Sigmoid colon (tissue), 7 donors: ENCODE measurements around the gene PLA2G2E. TPM values are rescaled to one million over a fixed set of nuclear protein-coding genes. Genes with fewer than 3 reads are reported as not detected.

Experiments used
- DNase-seq: peaks from one replicate; pipeline ENCODE4 v3.0.0-alpha.2; 2019
- H3K27ac ChIP-seq, 4 donors: fragments of 200-600 bp; sonication (generic); one replicate each; pipeline ENCODE4 v1.5.1; 2016 to 2019; ENCODE audit warnings: mild to moderate bottlenecking in 1 of 4
- H3K27me3 ChIP-seq, 3 donors: fragments of 200-600 bp; sonication (generic); one replicate each; pipeline ENCODE4 v1.5.1; 2019; ENCODE audit warnings: mild to moderate bottlenecking in 1 of 3
- H3K36me3 ChIP-seq, 4 donors: fragments of 200-600 bp; sonication (generic); one replicate each; pipeline ENCODE4 v1.5.1; 2016 to 2019
- H3K4me1 ChIP-seq, 4 donors: fragments of 200-600 bp; sonication (generic); one replicate each; pipeline ENCODE4 v1.5.1; 2017 to 2019
- H3K4me3 ChIP-seq, 4 donors: fragments of 200-600 bp; sonication (generic); one replicate each; pipeline ENCODE4 v1.5.1; 2017 to 2019; ENCODE audit warnings: mild to moderate bottlenecking in 2 of 4, moderate library complexity in 1 of 4
- H3K9me3 ChIP-seq, 4 donors: fragments of 200-600 bp in 3 of 4; sonication (generic) in 3 of 4; one replicate each; pipeline versions ENCODE4 v1.5.1 to v1.6.1; 2013 to 2019
- EP300 ChIP-seq, 4 donors: sonication (generic); formaldehyde crosslinking; IDR thresholded peaks; one replicate each; pipeline ENCODE4 v1.6.1; 2017; ENCODE audit warnings: antibody characterized with exemption in 4 of 4
- POLR2A ChIP-seq, 2 donors: fragments of 450-650 bp; IDR thresholded peaks; one replicate each; pipeline ENCODE4 v1.6.1; 2016; ENCODE audit warnings: antibody characterized with exemption in 2 of 2, mild to moderate bottlenecking in 2 of 2, moderate library complexity in 2 of 2
- POLR2AphosphoS5 ChIP-seq, 4 donors: sonication (generic); formaldehyde crosslinking; IDR thresholded peaks; one replicate each; pipeline ENCODE4 v1.6.1; 2017; ENCODE audit warnings: antibody characterized with exemption in 4 of 4
- WGBS, 2 donors: extraction: QIAGEN DNeasy Blood & Tissue Kit; methylation state at CpG; one replicate each; pipeline ENCODE4 v1.1.7; 2013; 5-methylcytosine and 5-hydroxymethylcytosine counted together
- intact Hi-C: fragments of 100-400 bp; cut with DNase I; formaldehyde crosslinking; loops from one replicate; pipeline ENCODE4 v1.15.1; 2023
- polyA plus RNA-seq, 3 donors: library from polyadenylated mRNA; stranded (reverse); fragments of 200-250 nt; gene quantifications; one replicate each; pipeline ENCODE4 v1.2.3, GENCODE V29; 2013
- total RNA-seq, 4 donors: library from RNA; depleted of rRNA; stranded (reverse); fragments of >200 nt; gene quantifications; one replicate each; pipeline ENCODE4 v1.1.0, GENCODE V29; 2016
- TF ChIP-seq, protein P1 (sequence below), 4 experiments: fragments of 450-650 bp in 3 of 4; fragments of 200-600 bp in 1 of 4; IDR thresholded peaks; one replicate each; pipeline ENCODE4 v1.5.1; 2016 to 2019; ENCODE audit warnings: antibody characterized with exemption in 4 of 4, mild to moderate bottlenecking in 3 of 4, moderate library complexity in 2 of 4
- donor health status: healthy with polysubstance abuse.
- donor health status: Bipolar disorder and iron deficiency.
- donor health status: healthy.

PLA2G2E gene
- total and polyA plus RNA-seq, 7 donors: not detected

DNA sequence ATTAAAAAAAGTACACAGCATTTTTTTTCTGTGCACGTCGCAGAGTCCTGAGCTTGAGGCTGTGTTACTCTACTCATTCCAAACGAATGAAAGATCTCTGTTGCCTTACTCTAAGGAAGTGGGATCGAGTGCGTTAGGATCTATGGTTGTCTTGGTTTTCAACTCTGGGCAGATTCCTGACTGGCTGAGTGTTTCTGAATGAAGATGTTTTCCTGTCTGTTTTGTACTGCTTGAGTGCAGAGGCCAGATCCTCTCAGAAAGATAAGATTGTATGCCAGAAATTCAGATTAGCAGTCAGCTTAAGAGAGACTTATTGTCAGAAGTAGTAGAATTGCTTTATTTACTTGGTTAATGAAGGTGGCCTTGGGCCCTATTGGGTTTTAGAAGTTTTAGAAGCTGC is 14.0 kb downstream of the PLA2G2E start:
- H3K36me3 ChIP-seq: peaks cover 4 to 97% (median 62%) of the 10 kb centered on the region in 4 donors

DNA sequence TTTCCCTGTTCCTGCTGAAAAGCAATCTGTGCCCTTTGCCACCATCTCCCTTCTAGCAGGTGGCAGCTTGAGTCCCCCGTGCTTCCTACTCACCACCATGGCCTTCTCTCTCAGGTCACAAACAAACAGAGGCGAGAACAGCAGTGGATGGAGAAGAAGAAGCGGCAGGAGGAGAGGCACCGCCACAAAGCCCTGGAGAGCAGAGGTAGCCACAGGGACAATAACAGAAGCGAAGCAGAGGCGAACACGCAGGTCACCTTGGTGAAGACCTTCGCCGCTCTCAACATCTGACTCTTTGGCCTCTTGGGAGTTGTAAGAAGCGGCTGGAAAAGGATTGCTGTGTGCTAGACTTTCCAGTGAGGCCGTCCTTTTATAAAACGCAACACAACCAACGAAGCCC is 16.0 kb downstream of the PLA2G2E start:
- WGBS, 2 donors: 96% methylated on average over 13 of the region's 13 CpGs
- no peaks in the 10 kb centered on the region for H3K9me3 ChIP-seq
- no peak overlapping the region for H3K27ac ChIP-seq
- peaks cover 4 to 99% (median 61%) of the 10 kb centered on the region in 4 donors for H3K36me3 ChIP-seq
- TF ChIP-seq, protein P1, sequence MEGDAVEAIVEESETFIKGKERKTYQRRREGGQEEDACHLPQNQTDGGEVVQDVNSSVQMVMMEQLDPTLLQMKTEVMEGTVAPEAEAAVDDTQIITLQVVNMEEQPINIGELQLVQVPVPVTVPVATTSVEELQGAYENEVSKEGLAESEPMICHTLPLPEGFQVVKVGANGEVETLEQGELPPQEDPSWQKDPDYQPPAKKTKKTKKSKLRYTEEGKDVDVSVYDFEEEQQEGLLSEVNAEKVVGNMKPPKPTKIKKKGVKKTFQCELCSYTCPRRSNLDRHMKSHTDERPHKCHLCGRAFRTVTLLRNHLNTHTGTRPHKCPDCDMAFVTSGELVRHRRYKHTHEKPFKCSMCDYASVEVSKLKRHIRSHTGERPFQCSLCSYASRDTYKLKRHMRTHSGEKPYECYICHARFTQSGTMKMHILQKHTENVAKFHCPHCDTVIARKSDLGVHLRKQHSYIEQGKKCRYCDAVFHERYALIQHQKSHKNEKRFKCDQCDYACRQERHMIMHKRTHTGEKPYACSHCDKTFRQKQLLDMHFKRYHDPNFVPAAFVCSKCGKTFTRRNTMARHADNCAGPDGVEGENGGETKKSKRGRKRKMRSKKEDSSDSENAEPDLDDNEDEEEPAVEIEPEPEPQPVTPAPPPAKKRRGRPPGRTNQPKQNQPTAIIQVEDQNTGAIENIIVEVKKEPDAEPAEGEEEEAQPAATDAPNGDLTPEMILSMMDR (IDR thresholded peaks at IDR 0.05): no peak
- no peak for TF ChIP-seq POLR2AphosphoS5 (IDR thresholded peaks at IDR 0.05)
- TF ChIP-seq EP300 (IDR thresholded peaks at IDR 0.05): no peak
- no peak for TF ChIP-seq POLR2A (IDR thresholded peaks at IDR 0.05)
- H3K27me3 ChIP-seq: no peaks in the 10 kb centered on the region
- no peak overlapping the region for H3K4me3 ChIP-seq
- H3K4me1 ChIP-seq: no peaks in the 10 kb centered on the region
- intact Hi-C loops: no loop called here
- DNase-seq: no peak

More for the DNA sequence above, 14.0 kb downstream of the PLA2G2E start:
- intact Hi-C loops: no loop called here
- no peaks in the 10 kb centered on the region for H3K4me1 ChIP-seq
- no peaks in the 10 kb centered on the region for H3K27me3 ChIP-seq
- H3K27ac ChIP-seq: no peak overlapping the region
- no peak overlapping the region for H3K4me3 ChIP-seq
- DNase-seq: no peak
- no peaks in the 10 kb centered on the region for H3K9me3 ChIP-seq
- TF ChIP-seq POLR2AphosphoS5 (IDR thresholded peaks at IDR 0.05) (no peak), POLR2A (IDR thresholded peaks at IDR 0.05) (no peak), EP300 (IDR thresholded peaks at IDR 0.05) (no peak)
- 95 to 96% methylated on average over 5 of the region's 5 CpGs for WGBS, 2 donors

DNA sequence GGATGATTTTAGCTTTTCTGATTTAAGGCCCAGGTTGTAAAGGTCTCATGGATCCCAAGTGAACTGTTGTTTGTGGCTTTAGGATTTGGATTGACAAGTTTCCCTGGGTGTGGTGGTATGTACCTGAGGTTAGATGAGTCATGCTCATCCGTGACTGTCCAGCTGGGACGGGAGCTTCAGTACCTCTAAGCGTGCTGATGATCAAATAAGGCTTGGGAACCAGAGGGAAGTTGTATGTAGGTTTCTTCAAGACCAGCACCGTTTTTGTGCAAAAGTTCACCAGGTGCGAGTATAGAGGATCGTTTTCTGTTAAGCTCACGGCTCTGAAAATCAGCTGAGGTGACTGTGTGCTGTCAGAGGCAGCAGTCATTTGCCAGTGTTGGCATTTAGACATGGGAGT is 19.8 kb downstream of the PLA2G2E start:
- H3K27me3 ChIP-seq: no peaks in the 10 kb centered on the region
- no peak overlapping the region for H3K27ac ChIP-seq
- 83 to 92% methylated on average over 7 of the region's 7 CpGs for WGBS, 2 donors
- H3K9me3 ChIP-seq: no peaks in the 10 kb centered on the region
- TF ChIP-seq POLR2A (IDR thresholded peaks at IDR 0.05) (no peak), POLR2AphosphoS5 (IDR thresholded peaks at IDR 0.05) (no peak), EP300 (IDR thresholded peaks at IDR 0.05) (no peak)
- TF ChIP-seq, protein P1 (IDR thresholded peaks at IDR 0.05): no peak
- no peaks in the 10 kb centered on the region for H3K4me1 ChIP-seq
- no peak overlapping the region for H3K4me3 ChIP-seq
- peaks cover 0 to 94% (median 50%) of the 10 kb centered on the region in 4 donors for H3K36me3 ChIP-seq
- intact Hi-C loops: no loop called here
- DNase-seq: no peak

DNA sequence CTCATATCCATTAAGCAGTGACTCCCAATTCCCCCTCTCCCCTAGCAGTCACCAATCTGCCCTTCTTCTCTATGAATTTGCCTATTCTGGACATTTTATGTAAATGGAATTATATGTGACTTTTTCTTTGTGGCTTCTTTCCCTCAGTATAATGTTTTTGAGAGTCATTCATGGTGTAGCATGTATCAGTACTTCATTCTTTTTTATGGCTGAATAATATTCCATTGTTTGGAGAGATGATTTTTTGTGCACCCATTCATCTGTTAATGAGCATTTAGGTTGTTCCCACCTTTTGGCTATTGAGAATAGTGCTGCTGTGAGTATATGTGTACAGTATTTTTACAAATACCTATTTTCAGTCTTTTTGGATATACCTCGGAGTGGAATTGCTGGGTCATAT is 21.8 kb downstream of the PLA2G2E start:
- Histone ChIP-seq H3K4me1 (no peaks in the 10 kb centered on the region), H3K4me3 (no peak overlapping the region), H3K36me3 (peaks cover 0 to 91% (median 48%) of the 10 kb centered on the region in 4 donors), H3K27me3 (no peaks in the 10 kb centered on the region), H3K9me3 (no peaks in the 10 kb centered on the region), H3K27ac (no peak overlapping the region)
- no peak for DNase-seq
- TF ChIP-seq, protein P1 (IDR thresholded peaks at IDR 0.05): no peak
- TF ChIP-seq POLR2A (IDR thresholded peaks at IDR 0.05) (no peak), EP300 (IDR thresholded peaks at IDR 0.05) (no peak), POLR2AphosphoS5 (IDR thresholded peaks at IDR 0.05) (no peak)
- 97 to 98% methylated on average over 1 of the region's 1 CpG for WGBS, 2 donors
- intact Hi-C loops: no loop called here

DNA sequence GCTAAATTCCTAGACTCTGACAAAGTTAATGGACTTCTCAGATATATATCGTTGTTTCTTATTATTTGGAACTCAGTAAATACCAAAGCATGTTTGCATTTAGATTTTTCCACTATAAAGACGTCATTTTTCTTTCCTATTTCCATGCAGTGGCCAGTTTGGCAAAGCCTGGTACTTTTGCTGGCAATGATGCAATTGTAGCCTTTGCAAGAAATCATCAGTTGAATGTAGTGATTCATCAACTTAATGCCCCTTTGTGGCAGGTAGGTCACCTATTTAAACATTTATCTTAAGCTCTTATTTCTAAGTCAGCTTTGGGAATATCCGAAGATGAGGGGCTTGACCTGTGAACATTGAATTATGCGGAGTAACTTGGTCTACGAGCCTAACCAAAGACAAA is 29.2 kb downstream of the PLA2G2E start:
- WGBS, 2 donors: 89 to 93% methylated on average over 5 of the region's 5 CpGs
- Histone ChIP-seq H3K4me1 (peaks cover 0 to 8% (median 2%) of the 10 kb centered on the region in 4 donors), H3K9me3 (no peaks in the 10 kb centered on the region), H3K4me3 (no peak overlapping the region), H3K27me3 (no peaks in the 10 kb centered on the region), H3K27ac (no peak overlapping the region), H3K36me3 (peaks cover 0 to 83% (median 27%) of the 10 kb centered on the region in 4 donors)
- intact Hi-C loops: no loop called here
- TF ChIP-seq, protein P1 (IDR thresholded peaks at IDR 0.05): no peak
- TF ChIP-seq POLR2AphosphoS5 (IDR thresholded peaks at IDR 0.05): no peak
- DNase-seq: no peak
